ENCODE results near the gene CDK18.

CDK18 gene

GRCh38 chr1:205578780-205579571 is 74.5 kb downstream of the CDK18 start:
- no peak overlapping the region for H3K4me3 ChIP-seq (ENCODE audit: low read depth, low read length)
- TF ChIP-seq, protein P1, sequence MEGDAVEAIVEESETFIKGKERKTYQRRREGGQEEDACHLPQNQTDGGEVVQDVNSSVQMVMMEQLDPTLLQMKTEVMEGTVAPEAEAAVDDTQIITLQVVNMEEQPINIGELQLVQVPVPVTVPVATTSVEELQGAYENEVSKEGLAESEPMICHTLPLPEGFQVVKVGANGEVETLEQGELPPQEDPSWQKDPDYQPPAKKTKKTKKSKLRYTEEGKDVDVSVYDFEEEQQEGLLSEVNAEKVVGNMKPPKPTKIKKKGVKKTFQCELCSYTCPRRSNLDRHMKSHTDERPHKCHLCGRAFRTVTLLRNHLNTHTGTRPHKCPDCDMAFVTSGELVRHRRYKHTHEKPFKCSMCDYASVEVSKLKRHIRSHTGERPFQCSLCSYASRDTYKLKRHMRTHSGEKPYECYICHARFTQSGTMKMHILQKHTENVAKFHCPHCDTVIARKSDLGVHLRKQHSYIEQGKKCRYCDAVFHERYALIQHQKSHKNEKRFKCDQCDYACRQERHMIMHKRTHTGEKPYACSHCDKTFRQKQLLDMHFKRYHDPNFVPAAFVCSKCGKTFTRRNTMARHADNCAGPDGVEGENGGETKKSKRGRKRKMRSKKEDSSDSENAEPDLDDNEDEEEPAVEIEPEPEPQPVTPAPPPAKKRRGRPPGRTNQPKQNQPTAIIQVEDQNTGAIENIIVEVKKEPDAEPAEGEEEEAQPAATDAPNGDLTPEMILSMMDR (IDR thresholded peaks at IDR 0.05; ENCODE audit: borderline replicate concordance, insufficient read depth, low read depth, low read length) = no peak

DNA sequence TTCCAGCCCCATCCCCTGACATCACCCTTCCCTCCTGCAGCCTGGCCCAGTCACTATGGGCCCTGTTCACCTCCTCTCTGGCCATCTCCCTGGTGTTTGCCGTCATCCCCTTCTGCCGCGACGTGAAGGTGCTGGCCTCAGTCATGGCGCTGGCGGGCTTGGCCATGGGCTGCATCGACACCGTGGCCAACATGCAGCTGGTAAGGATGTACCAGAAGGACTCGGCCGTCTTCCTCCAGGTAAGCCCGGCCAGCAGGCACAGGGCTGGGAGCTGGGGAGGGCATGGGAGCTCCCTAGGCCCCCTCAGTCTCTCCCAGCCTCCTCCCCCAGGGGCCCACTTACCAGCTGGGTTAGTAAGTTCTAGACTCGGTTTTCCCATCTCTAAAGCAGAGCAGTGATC is 75.2 kb downstream of the CDK18 start:
- TF ChIP-seq, protein P1 (IDR thresholded peaks at IDR 0.05; ENCODE audit: borderline replicate concordance, insufficient read depth, low read depth, low read length) = no peak
- H3K4me3 ChIP-seq (ENCODE audit: low read depth, low read length) = no peak overlapping the region

DNA sequence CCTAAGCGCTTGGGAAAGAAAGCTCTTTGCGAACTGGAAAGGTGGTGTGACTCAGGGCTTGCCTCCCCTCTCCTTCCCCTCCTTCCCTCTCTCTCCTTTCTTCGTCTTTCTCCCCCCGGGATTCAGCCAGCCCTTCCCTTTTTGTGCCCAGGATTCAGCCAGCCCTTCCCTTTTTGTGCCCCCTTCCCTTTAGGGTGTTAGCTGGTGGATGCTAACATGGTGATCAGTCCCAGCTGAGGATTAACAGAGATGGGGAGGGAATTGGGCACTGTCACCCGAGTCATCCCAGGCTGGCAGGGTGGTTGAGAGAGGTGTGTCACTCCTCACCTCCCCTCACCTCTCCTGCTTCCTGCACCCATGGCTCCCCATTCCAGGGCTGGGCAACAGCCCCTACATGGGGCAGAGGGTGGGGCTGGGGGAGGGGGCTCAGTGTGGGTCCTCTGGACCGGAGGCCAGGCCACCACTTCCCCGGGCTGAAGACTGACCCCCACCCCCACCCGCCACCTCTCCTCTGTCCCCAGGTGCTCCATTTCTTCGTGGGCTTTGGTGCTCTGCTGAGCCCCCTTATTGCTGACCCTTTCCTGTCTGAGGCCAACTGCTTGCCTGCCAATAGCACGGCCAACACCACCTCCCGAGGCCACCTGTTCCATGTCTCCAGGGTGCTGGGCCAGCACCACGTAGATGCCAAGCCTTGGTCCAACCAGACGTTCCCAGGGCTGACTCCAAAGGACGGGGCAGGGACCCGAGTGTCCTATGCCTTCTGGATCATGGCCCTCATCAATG is 75.9 kb downstream of the CDK18 start:
- TF ChIP-seq, protein P1 (IDR thresholded peaks at IDR 0.05; ENCODE audit: borderline replicate concordance, insufficient read depth, low read depth, low read length) = no peak
- H3K4me3 ChIP-seq (ENCODE audit: low read depth, low read length) = no peak overlapping the region

DNA sequence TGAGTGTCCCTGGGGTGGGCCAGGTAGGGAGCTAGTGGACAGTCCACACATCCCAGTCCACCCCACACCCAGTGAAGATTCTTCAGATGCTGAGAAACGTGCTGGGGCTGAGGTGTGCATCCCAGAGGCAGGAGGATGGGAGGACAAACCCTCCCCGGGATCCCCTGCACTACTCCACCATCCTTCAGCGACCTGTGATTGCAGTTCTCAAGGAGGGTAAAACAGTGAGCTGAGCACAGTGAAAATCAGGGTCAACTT is 76.4 kb downstream of the CDK18 start:
- TF ChIP-seq, protein P1 (IDR thresholded peaks at IDR 0.05; ENCODE audit: borderline replicate concordance, insufficient read depth, low read depth, low read length) = no peak

GRCh38 chr1:205581321-205581980 is 77.0 kb downstream of the CDK18 start:
- TF ChIP-seq, protein P1 (IDR thresholded peaks at IDR 0.05; ENCODE audit: borderline replicate concordance, insufficient read depth, low read depth, low read length) = no peak
- H3K4me3 ChIP-seq (ENCODE audit: low read depth, low read length) = no peak overlapping the region

More for the DNA sequence above, 76.4 kb downstream of the CDK18 start:
- H3K4me3 ChIP-seq (ENCODE audit: low read depth, low read length) = no peak overlapping the region

GRCh38 chr1:205582046-205582445 is 77.6 kb downstream of the CDK18 start:
- TF ChIP-seq, protein P1 (IDR thresholded peaks at IDR 0.05; ENCODE audit: borderline replicate concordance, insufficient read depth, low read depth, low read length) = no peak
- H3K4me3 ChIP-seq (ENCODE audit: low read depth, low read length) = no peak overlapping the region
